GM12872 (cell line): ENCODE data around the gene POLR2M.

Experiments
- CTCF ChIP-seq: IDR thresholded peaks from 3 replicates; pipeline ENCODE4 v1.5.1; 2011; ENCODE audit warnings: low read depth, mild to moderate bottlenecking, low read length, moderate library complexity; ENCODE audit not compliant: insufficient read depth

Gene POLR2M

DNA sequence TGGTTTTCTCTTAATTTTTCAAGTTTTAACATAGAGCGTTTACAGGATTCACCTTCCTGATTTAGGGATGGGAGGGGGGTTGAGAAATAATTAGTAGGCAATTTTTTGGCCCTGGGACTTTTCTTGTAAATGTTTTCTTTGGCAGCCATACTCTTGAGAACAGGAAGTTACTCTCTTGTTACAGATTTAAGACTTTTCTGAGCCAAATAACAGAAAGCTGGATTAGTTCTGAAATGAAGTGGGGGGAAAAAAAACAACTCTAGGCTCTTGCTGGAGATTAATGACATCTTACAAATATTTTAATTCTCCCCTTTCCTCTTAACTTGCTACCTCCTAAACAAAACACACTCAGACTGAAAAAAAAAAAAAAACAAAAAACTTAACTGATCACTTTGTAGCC is 13.8 kb upstream of the POLR2M start:
- no peak for TF ChIP-seq CTCF

GRCh38 chr15:57694279-57694678 is 12.2 kb upstream of the POLR2M start:
- TF ChIP-seq CTCF, result no peak

GRCh38 chr15:57696146-57696545 is 10.4 kb upstream of the POLR2M start:
- TF ChIP-seq CTCF, result no peak

DNA sequence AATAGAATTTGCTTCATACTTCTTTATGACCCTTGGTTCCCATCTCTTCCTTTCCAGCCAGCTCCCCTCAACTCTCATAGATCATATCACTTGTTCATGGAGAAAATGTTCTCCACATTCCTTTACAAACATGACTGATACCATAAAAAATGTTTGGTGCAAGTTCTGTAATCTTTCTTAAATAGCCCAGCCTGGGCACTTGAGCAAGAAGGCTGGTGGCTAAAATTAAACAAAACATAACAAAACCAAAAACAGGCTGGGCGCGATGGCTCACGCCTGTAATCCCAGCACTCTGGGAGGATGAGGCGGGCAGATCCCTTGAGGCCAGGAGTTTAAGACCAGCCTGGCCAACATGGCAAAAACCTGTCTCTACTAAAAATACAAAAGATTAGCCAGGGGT is 8.9 kb upstream of the POLR2M start:
- TF ChIP-seq CTCF, result no peak

DNA sequence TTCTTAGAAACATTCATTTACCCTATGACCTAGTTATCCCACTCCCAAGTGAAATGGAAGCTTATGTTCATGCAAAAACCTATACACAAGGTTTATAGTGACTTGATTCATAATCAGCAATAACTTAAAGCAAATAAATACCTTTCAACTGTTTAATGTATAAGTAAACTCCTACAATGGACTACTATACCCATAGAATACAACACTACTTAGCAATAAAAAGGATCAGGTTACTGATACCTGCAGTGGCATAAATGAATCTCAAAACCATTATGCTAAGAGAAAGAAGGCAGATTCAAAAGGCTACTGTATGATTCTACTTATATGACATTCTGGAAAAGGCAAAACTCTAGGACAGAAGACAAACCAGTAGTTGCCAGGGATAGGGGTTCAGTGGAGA is 8.3 kb upstream of the POLR2M start:
- TF ChIP-seq CTCF, result no peak

DNA sequence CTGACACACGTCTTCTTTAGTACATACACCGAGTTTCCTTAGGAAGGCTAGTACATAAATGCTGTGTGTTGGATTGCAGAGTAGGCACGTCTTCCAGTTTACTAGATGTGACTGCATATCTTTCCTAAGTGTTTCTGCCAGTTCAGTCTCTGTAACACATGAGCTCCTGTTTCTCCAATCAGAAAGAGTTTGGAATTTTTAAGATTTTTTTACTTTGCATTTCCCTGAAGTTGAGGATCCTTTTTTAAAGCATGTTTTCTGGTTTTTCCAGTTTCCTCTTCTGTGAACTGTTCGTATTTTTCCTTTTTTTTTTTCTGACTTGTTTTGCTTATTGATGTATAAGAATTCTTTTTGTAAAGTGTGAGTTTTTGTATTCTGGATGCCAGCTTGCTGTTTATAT is 7.5 kb upstream of the POLR2M start:
- TF ChIP-seq CTCF, result no peak

GRCh38 chr15:57703387-57703786 is 3.1 kb upstream of the POLR2M start:
- no peak for TF ChIP-seq CTCF

- TF ChIP-seq CTCF, result no peak
These were observed 2.1 kb upstream of the POLR2M start for GRCh38 chr15:57704441-57704840.
